ENCODE results near the gene SLC5A3.

Gene SLC5A3

GRCh38 chr21:34100337-34100736, 27.0 kb downstream of the SLC5A3 start:
- DNase-seq (ENCODE audit: low read depth in 2 of 2): no peak

GRCh38 chr21:34100790-34101189, 27.4 kb downstream of the SLC5A3 start:
- no peak for DNase-seq (ENCODE audit: low read depth in 2 of 2)

- DNase-seq (ENCODE audit: low read depth in 2 of 2): no peak
These were observed 32.7 kb downstream of the SLC5A3 start for GRCh38 chr21:34105947-34106541.

- no peak for DNase-seq (ENCODE audit: low read depth in 2 of 2)
These were observed 34.2 kb downstream of the SLC5A3 start for GRCh38 chr21:34107606-34108005.

- no peak for DNase-seq (ENCODE audit: low read depth in 2 of 2)
These were observed 35.7 kb downstream of the SLC5A3 start for GRCh38 chr21:34109075-34109474.

GRCh38 chr21:34110594-34111202, 37.3 kb downstream of the SLC5A3 start:
- no peak for DNase-seq (ENCODE audit: low read depth in 2 of 2)

GRCh38 chr21:34112316-34113033, 39.1 kb downstream of the SLC5A3 start:
- no peak for DNase-seq (ENCODE audit: low read depth in 2 of 2)

GRCh38 chr21:34113842-34114241, 40.5 kb downstream of the SLC5A3 start:
- no peak for DNase-seq (ENCODE audit: low read depth in 2 of 2)

- no peak for DNase-seq (ENCODE audit: low read depth in 2 of 2)
These were observed 41.8 kb downstream of the SLC5A3 start for GRCh38 chr21:34115160-34115559.

- DNase-seq (ENCODE audit: low read depth in 2 of 2): no peak
These were observed 43.2 kb downstream of the SLC5A3 start for GRCh38 chr21:34116569-34116968.

- no peak for DNase-seq (ENCODE audit: low read depth in 2 of 2)
These were observed 47.5 kb downstream of the SLC5A3 start for GRCh38 chr21:34120867-34121266.

- DNase-seq (ENCODE audit: low read depth in 2 of 2): no peak
These were observed 48.7 kb downstream of the SLC5A3 start for GRCh38 chr21:34122047-34122446.
